Measurements from ENCODE around the gene LRP1B.

- TF ChIP-seq CTCF (IDR thresholded peaks at IDR 0.05) (no peak), POLR2AphosphoS5 (IDR thresholded peaks at IDR 0.05) (no peak), POLR2A (IDR thresholded peaks at IDR 0.05; ENCODE audit: low read depth) (no peak)
Observed at GRCh38 chr2:141438536-141438935, 692.3 kb downstream of the LRP1B start.

Measured in esophagus muscularis mucosa (tissue), 3 donors.